Activated CD4-positive, CD25-positive, alpha-beta regulatory T cell (primary cell): ENCODE data around the gene RBM17.
"Not testable (repeated sequence)": the region's sequence is repeated elsewhere in the genome, so short reads cannot be mapped to it uniquely, and the experiment has no call there.

Experiments
- DNase-seq, 4 experiments: peaks; one replicate each; lab custom pipeline; 2025; lab: John Stamatoyannopoulos, UW

RBM17 gene

DNA sequence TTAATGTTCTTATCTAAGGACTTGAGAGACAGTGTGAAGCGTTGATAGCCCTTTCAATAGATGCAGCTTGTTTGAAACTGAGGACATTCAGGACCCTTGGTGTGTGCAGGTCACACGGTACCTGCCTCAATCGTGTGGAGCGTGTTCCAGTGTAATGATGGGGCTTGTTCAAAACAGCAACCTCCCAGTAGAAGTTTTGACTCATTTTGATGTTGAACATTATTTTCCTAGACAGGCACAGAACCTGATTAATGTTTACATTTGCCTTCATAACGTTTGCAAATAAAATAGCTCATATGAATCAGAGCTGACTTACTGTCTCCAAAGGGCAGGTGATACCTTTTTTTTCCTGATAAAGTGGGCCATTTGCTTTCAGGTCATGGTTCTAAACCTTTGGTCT is 21.3 kb downstream of the RBM17 start:
- no peak for DNase-seq

GRCh38 chr10:6112893-6113292 is 24.1 kb downstream of the RBM17 start:
- no peak for DNase-seq

DNA sequence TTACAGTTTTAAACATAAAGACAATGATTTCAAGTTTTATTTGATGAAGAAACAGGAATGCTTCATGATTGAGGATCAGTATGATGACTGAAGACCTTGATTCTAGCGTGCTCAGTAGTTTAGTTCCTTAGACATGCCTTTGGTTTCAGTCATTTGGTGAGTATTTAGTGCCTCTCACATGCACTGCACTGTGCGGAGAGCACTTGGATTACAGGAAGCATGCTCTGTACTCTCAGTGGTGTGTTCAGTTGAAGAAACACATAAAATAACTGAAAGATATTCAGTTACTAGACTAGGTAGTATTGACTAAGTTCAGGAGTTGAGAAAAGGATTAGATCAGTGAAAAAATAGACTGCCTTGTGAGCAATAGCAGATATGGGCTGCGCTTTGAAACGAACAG is 25.5 kb downstream of the RBM17 start:
- DNase-seq, result no peak

DNA sequence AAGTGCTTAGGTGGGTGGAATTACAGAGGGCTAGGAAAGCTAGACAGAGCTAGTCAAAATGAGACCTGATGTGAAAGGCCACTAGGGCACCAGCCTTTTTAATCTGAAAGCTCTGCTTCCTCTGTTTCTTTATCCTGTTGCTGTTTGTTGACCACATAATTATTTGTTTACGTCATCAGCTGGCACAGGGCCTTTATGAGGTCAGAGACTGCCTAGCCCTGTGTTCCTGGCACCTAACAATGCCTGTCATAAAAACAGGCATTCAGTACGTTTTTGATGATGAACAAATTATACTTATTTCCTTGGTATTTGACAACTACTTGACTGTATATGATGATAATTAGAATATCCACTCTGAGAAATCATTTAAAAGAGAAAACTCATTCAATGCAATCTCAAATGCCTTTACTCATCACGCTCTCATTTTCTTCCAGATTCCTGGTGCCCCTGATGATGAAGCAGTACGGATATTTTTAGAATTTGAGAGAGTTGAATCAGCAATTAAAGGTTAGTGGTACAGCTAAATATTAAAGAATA is 26.0 kb downstream of the RBM17 start:
- DNase-seq, result no peak

- no peak for DNase-seq
Observed at GRCh38 chr10:6115411-6115810, 26.6 kb downstream of the RBM17 start.

DNA sequence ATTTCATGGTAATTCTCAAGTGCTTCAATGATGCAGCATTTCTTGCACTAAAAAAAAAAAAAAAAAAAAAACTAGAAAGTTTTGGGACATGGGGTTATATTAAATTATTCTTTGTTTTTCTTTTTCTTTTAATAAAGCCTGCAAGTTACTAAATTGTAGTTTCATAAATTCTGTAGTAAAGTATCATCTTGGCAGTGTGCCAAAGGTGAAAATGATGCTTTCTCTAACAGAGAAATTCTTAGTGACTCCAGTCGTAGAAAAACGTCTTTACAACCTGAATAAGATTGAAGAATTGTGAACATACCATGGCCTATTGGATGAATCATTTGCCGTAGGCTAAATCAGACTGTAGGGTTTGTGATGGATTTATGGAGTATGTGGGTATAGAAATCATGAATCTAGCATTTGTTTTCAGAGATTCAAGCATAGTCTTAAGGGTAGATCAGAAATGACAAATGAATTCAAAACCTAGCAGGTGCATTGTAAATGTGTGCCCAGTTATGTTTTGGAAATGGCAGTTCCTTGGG is 27.1 kb downstream of the RBM17 start:
- no peak for DNase-seq

DNA sequence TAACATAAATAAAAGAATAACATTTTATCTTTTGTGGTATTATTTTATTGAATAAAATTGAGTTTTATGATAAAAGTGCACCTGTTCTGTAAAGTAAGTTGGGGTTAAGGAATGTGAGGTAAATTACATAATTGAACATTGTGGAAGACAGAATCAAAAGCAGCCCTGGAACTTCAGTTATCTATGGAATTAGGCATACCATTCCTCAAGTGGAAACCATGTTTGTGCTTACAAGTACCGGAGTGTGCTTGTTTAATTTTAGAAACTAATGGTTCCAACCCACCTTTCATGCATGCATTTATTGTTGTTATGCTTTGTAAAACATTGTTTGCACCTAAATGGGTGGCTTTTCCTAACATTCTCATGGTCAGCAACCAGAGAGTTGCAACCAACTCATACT is 28.0 kb downstream of the RBM17 start:
- DNase-seq, result no peak

DNA sequence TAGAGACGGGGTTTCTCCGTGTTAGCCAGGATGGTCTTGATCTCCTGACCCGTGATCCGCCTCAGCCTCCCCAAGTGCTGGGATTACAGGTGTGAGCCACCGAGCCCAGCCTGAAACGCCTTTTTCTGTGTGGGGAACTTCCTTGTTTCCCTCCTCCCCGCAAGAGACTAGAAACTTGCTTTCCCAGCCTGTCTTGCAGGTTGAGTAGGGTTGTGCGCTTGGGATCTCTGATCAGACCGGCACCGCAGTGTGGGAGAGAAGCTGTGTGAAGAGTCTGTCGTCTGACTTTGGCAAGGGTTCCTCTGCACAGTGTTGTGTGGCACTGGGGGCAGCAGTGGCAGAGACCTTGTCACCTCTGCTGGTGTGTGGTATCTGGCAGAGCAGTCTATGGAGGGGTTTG is 28.9 kb downstream of the RBM17 start:
- no peak for DNase-seq

- no peak for DNase-seq
Observed at GRCh38 chr10:6119423-6119822, 30.6 kb downstream of the RBM17 start.

GRCh38 chr10:6119962-6120361 is 31.1 kb downstream of the RBM17 start:
- DNase-seq, result no peak

GRCh38 chr10:6120691-6121090 is 31.9 kb downstream of the RBM17 start:
- DNase-seq, result no peak

DNA sequence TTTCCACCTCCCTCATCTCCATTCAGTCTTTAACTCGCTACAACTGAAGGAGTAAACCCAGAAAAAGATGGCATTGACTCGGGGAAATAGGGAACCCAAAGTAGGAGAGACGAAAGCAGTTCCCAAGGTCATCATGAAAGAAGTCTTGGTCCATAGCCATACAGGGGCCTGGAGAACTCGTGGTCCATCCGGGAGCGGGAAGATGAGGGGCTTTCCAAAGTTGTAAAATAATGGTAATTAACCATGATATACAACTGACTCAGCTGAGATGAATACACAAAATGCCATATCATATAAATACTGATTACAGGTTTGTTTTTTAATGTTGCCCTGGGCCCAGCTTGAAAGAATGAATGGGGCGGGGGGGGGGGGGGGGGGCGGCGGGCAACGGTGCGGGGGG is 32.3 kb downstream of the RBM17 start:
- no peak for DNase-seq

DNA sequence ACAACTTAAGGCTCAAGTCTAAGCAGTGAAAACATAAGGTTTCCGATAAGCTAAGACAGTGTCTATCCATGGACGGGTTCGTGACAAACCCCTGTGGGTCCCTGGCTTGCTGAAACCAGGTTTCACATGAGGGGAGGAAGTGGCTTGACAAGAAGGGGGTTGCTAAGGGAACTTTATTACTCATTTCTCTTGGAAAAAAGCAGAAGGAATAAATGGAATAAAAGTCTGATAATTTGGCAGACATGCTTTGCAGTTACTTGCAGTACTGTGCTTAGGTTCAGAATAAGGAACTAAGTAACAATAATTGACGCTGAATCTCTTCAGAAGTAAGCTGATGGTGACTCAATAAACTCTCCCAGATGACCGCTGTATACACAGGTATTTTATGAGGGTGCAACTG is 34.7 kb downstream of the RBM17 start:
- DNase-seq, result no peak

GRCh38 chr10:6124666-6125065 is 35.8 kb downstream of the RBM17 start:
- DNase-seq, result no peak

- DNase-seq, result not testable (repeated sequence)
Observed at GRCh38 chr10:6127461-6127860, 38.6 kb downstream of the RBM17 start.

GRCh38 chr10:6128087-6128486 is 39.3 kb downstream of the RBM17 start:
- no peak for DNase-seq

GRCh38 chr10:6128591-6129251 is 39.9 kb downstream of the RBM17 start:
- no peak for DNase-seq

DNA sequence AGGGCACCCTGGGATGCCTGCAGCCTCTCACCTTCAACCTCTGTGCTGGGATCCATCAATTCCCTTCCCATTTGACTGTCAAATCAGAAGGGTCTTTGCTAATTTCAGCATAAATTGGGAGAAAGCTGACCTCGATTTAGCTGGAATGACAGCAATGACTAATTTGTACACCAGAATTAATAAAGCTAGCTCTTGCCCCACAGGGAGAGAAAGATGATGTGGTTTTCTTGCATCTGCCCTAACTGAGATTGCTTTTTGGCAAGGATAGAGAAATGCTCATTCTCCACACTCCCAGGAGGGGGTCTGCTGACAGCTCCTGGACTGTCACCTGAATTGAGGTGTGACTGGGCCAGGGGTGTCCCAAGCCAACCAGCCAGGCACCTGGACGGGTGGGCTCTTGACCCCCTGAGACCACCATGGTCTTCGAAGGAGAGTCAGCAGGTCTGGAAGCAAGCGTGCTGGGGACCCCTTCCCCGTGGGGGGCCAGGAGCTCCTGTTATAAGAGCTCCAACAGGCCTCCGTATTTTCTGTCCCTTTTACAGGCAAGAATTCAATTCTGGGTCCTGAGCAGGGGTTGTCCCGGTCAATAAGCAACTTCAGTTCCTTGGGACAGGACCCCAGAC is 42.1 kb downstream of the RBM17 start:
- DNase-seq, result no peak

GRCh38 chr10:6133331-6134098 is 44.7 kb downstream of the RBM17 start:
- DNase-seq, result no peak

DNA sequence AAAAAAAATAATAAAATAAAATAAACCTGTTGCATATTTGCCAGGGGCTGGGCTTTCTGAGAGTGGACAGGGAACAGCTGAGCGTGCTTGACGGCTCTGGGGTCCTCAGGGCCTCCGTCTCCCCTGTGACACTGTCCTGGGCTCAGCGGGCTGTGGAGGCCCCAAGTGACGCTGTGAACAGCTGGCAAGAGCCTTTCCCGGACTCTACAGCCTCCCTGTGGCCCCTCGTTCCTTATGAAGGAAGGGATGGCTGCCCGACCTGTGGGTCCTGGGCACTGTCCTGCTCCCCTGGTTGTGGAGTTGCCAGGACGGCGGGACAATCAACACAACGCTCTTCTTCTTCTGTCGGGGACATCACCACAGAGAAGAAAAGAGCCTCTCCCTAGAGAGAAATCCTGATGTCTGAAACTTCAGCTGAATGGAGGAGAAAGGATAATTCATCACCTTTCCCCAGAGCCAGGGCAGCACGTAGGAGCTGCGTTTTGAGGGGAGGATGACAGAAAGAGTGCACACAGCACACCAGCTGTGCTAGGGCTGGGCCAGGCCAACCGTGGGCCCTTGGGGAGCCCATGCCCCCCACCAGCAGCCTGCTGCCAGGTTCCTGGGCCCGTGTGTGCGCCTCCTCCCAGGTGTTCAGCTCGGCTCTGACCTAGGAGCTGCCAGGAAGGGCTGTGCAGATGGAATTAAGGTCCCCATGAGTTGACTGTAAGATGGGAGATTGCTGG is 45.4 kb downstream of the RBM17 start:
- DNase-seq, result no peak

- DNase-seq, result no peak
Observed at GRCh38 chr10:6135039-6135438, 46.2 kb downstream of the RBM17 start.

GRCh38 chr10:6135589-6136168 is 46.8 kb downstream of the RBM17 start:
- no peak for DNase-seq
